H9 (cell line): Measurements from ENCODE around the gene TBC1D4. TPM values are rescaled to one million over a fixed set of nuclear protein-coding genes. Genes with fewer than 3 reads are reported as not detected.
A peak's percentile ranks its signal among the peaks of the same experiment; 100 is the strongest.

Experiments
- DNase-seq: peaks from one replicate; pipeline ENCODE4 v3.0.0-alpha.2; 2017
- H2AFZ ChIP-seq: one replicate; pipeline ENCODE4 v1.6.1; 2013; ENCODE audit warnings: mild to moderate bottlenecking, low read length, control low read depth, moderate library complexity
- H2AK5ac ChIP-seq: 2 replicates; pipeline ENCODE4 v1.6.1; 2013; ENCODE audit warnings: low read length, control low read depth, mixed read lengths; ENCODE audit not compliant: insufficient read length
- H2BK120ac ChIP-seq: one replicate; pipeline ENCODE4 v1.6.1; 2013; ENCODE audit warnings: low read depth, mild to moderate bottlenecking, low read length, control low read depth, inconsistent platforms; ENCODE audit not compliant: poor library complexity, severe bottlenecking
- H2BK12ac ChIP-seq: 2 replicates; pipeline ENCODE4 v1.6.1; 2013; ENCODE audit warnings: low read length, control low read depth, mixed read lengths, low read depth; ENCODE audit not compliant: insufficient read length
- H2BK15ac ChIP-seq: 2 replicates; pipeline ENCODE4 v1.6.1; 2013; ENCODE audit warnings: low read depth, low read length, control low read depth
- H2BK20ac ChIP-seq: one replicate; pipeline ENCODE4 v1.6.1; 2013; ENCODE audit warnings: low read depth, mild to moderate bottlenecking, low read length, control low read depth, inconsistent platforms; ENCODE audit not compliant: poor library complexity, severe bottlenecking
- H2BK5ac ChIP-seq: 2 replicates; pipeline ENCODE4 v1.6.1; 2013; ENCODE audit warnings: low read length, control low read depth, mixed read lengths; ENCODE audit not compliant: insufficient read length
- H3K14ac ChIP-seq: 2 replicates; pipeline ENCODE4 v1.6.1; 2013; ENCODE audit warnings: low read length, control low read depth; ENCODE audit not compliant: insufficient read depth
- H3K18ac ChIP-seq: 2 replicates; pipeline ENCODE4 v1.6.1; 2013; ENCODE audit warnings: low read depth, mild to moderate bottlenecking, mixed read lengths, low read length, control low read depth; ENCODE audit not compliant: insufficient read length
- H3K23ac ChIP-seq: 2 replicates; pipeline ENCODE4 v1.6.1; 2013; ENCODE audit warnings: low read length, control low read depth, mixed read lengths, low read depth; ENCODE audit not compliant: insufficient read length
- H3K23me2 ChIP-seq: 2 replicates; pipeline ENCODE4 v1.6.1; 2013; ENCODE audit warnings: low read depth, mild to moderate bottlenecking, mixed read lengths, low read length, control low read depth; ENCODE audit not compliant: insufficient read length, poor library complexity, severe bottlenecking
- H3K27ac ChIP-seq: 2 replicates; pipeline ENCODE4 v1.5.1; 2013; ENCODE audit warnings: low read length, control low read depth, mixed read lengths, low read depth; ENCODE audit not compliant: insufficient read length
- H3K27me3 ChIP-seq: 2 replicates; pipeline ENCODE4 v1.6.1; 2013; ENCODE audit warnings: low read length, control low read depth, inconsistent platforms; ENCODE audit not compliant: insufficient read depth
- H3K4ac ChIP-seq: 2 replicates; pipeline ENCODE4 v1.6.1; 2013; ENCODE audit warnings: low read depth, mild to moderate bottlenecking, control low read depth, inconsistent platforms, low read length, moderate library complexity
- H3K4me1 ChIP-seq: 2 replicates; pipeline ENCODE4 v1.6.1; 2013; ENCODE audit warnings: low read length, control low read depth, inconsistent platforms; ENCODE audit not compliant: insufficient read depth
- H3K4me2 ChIP-seq: 2 replicates; pipeline ENCODE4 v1.6.1; 2013; ENCODE audit warnings: low read length, control low read depth, mixed read lengths; ENCODE audit not compliant: insufficient read length, insufficient read depth
- H3K56ac ChIP-seq: 2 replicates; pipeline ENCODE4 v1.6.1; 2013; ENCODE audit warnings: low read depth, mild to moderate bottlenecking, mixed read lengths, low read length, control low read depth; ENCODE audit not compliant: insufficient read length
- H3K79me1 ChIP-seq: 2 replicates; pipeline ENCODE4 v1.6.1; 2013; ENCODE audit warnings: low read depth, mild to moderate bottlenecking, moderate library complexity, low read length, control low read depth, inconsistent platforms; ENCODE audit not compliant: insufficient read depth, poor library complexity, severe bottlenecking
- H3K79me2 ChIP-seq: 2 replicates; pipeline ENCODE4 v1.6.1; 2013; ENCODE audit warnings: low read length, control low read depth, inconsistent platforms; ENCODE audit not compliant: insufficient read depth
- H3K9ac ChIP-seq: 2 replicates; pipeline ENCODE4 v1.6.1; 2013; ENCODE audit warnings: low read length, control low read depth, mixed read lengths; ENCODE audit not compliant: insufficient read length; ENCODE audit errors: extremely low read depth
- H3K9me3 ChIP-seq: one replicate; pipeline ENCODE4 v1.6.1; 2013; ENCODE audit warnings: low read depth, low read length, inconsistent platforms; ENCODE audit not compliant: control insufficient read depth
- H3T11ph ChIP-seq: one replicate; pipeline ENCODE4 v1.6.1; 2013; ENCODE audit warnings: mild to moderate bottlenecking, low read length, control low read depth, inconsistent platforms
- H4K20me1 ChIP-seq: one replicate; pipeline ENCODE4 v1.6.1; 2013; ENCODE audit not compliant: control insufficient read depth, insufficient read length, insufficient read depth
- H4K5ac ChIP-seq: 2 replicates; pipeline ENCODE4 v1.6.1; 2013; ENCODE audit warnings: low read depth, mild to moderate bottlenecking, mixed read lengths, low read length, control low read depth; ENCODE audit not compliant: insufficient read length
- H4K8ac ChIP-seq: replicated peaks from 2 replicates; pipeline ENCODE4 v1.6.1; 2013; ENCODE audit warnings: low read length, control low read depth, mixed read lengths, low read depth; ENCODE audit not compliant: insufficient read length
- H4K91ac ChIP-seq: 2 replicates; pipeline ENCODE4 v1.6.1; 2013; ENCODE audit warnings: low read depth, mild to moderate bottlenecking, moderate library complexity, mixed read lengths, low read length, control low read depth; ENCODE audit not compliant: insufficient read length
- H3K27ac Mint-ChIP-seq, 3 experiments: 2 replicates in 2 of 3; 3 replicates in 1 of 3; pipeline ENCODE4 v1.8.0; 2020 to 2021; ENCODE audit warnings: mixed read lengths in 3 of 3, mild to moderate bottlenecking in 1 of 3, moderate library complexity in 1 of 3
- H3K27me3 Mint-ChIP-seq: 2 replicates; pipeline ENCODE4 v1.8.0; 2021; ENCODE audit warnings: low read depth, mild to moderate bottlenecking, moderate library complexity, mixed read lengths
- H3K36me3 Mint-ChIP-seq, 3 experiments: 2 replicates in 2 of 3; 3 replicates in 1 of 3; pipeline ENCODE4 v1.8.0; 2020 to 2021; ENCODE audit warnings: low read depth in 3 of 3, mixed read lengths in 3 of 3; ENCODE audit not compliant: insufficient read depth in 1 of 3
- H3K4me1 Mint-ChIP-seq, 2 experiments: 2 replicates each; pipeline ENCODE4 v1.8.0; 2020; ENCODE audit warnings: mixed read lengths in 2 of 2
- H3K4me3 Mint-ChIP-seq, 2 experiments: 2 replicates in 1 of 2; 3 replicates in 1 of 2; pipeline ENCODE4 v1.8.0; 2020 to 2021; ENCODE audit warnings: mild to moderate bottlenecking in 2 of 2, mixed read lengths in 2 of 2, moderate library complexity in 1 of 2
- H3K9me3 Mint-ChIP-seq, 2 experiments: 2 replicates in 1 of 2; 3 replicates in 1 of 2; pipeline ENCODE4 v1.8.0; 2020; ENCODE audit warnings: mild to moderate bottlenecking in 2 of 2, mixed read lengths in 2 of 2, moderate library complexity in 1 of 2
- WGBS: extraction: QIAGEN DNeasy Blood & Tissue Kit; methylation state at CpG from one replicate; pipeline ENCODE4 v1.1.7; 2013; ENCODE audit warnings: missing lambda C conversion rate, low lambda C conversion rate, mixed read lengths; ENCODE audit not compliant: insufficient read length; ENCODE audit errors: extremely low coverage; 5-methylcytosine and 5-hydroxymethylcytosine counted together
- total RNA-seq: library from RNA; stranded (reverse); gene quantifications from 2 replicates; pipeline ENCODE4 v1.2.1, GENCODE V29; 2021
- TF ChIP-seq, protein P1 (sequence below): fragments of 200-600 bp; sonication (generic); conservative IDR thresholded peaks from 3 replicates; pipeline ENCODE4 v1.8.0; 2021; ENCODE audit warnings: antibody characterized with exemption, mild to moderate bottlenecking

Gene TBC1D4
- total RNA-seq, 1 experiment from 2014 or later, result 10.5 TPM

DNA sequence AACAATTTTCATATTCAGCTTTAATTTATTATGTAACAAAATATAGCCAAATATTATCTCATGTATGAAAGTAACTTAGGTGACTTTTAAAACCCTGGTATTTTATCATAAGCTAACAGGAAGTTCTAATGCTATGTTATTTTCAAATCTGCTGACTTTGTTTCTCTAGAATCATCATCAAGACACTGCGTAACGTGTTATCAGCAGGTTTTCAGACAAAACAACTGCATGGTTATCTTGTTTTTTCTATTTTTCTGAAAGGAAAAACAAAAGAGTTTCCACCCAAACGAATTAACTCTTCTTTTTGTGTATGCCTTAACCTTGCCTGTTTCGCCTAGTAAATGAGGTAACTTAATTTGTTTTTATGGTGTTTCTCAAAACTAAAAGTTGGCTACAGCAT, 156.3 kb downstream of the TBC1D4 start:
- no peak overlapping the region for H4K8ac ChIP-seq
- no peak overlapping the region for H3K14ac ChIP-seq
- H3K4ac ChIP-seq, result no peak overlapping the region
- H3K4me3 Mint-ChIP-seq, result no peak overlapping the region
- H3K9ac ChIP-seq, result no peak overlapping the region
- peak overlapping the region in 2 of 3 experiments; percentile 41 to 43; a peak in 1 of 7 replicates for H3K27ac Mint-ChIP-seq
- H3K18ac ChIP-seq, result no peak overlapping the region
- no CpG with 5 or more reads among the region's 4 CpGs for WGBS
- no peaks in the 10 kb centered on the region for H4K20me1 ChIP-seq
- H3K36me3 Mint-ChIP-seq, result peaks cover 0 to 4% (median 3%) of the 10 kb centered on the region in 3 experiments; a peak in 4 of 7 replicates
- H2AK5ac ChIP-seq, result no peak overlapping the region
- H3K27me3 Mint-ChIP-seq, result no peaks in the 10 kb centered on the region
- H2BK15ac ChIP-seq, result no peak overlapping the region
- H3K79me2 ChIP-seq, result no peaks in the 10 kb centered on the region
- no peak overlapping the region for H2BK20ac ChIP-seq
- H3K9me3 ChIP-seq, result no peaks in the 10 kb centered on the region
- H3K4me2 ChIP-seq, result no peak overlapping the region
- no peak overlapping the region for H3K56ac ChIP-seq
- no peaks in the 10 kb centered on the region for H3K9me3 Mint-ChIP-seq
- no peak overlapping the region for H3K27ac ChIP-seq
- peaks cover 17 to 21% of the 10 kb centered on the region in 2 experiments for H3K4me1 Mint-ChIP-seq
- no peak overlapping the region for H2BK120ac ChIP-seq
- H3K4me1 ChIP-seq, result peaks cover 2% of the 10 kb centered on the region; the same call in 1 of the 2 replicates
- H3K79me1 ChIP-seq, result no peaks in the 10 kb centered on the region
- TF ChIP-seq, protein P1, sequence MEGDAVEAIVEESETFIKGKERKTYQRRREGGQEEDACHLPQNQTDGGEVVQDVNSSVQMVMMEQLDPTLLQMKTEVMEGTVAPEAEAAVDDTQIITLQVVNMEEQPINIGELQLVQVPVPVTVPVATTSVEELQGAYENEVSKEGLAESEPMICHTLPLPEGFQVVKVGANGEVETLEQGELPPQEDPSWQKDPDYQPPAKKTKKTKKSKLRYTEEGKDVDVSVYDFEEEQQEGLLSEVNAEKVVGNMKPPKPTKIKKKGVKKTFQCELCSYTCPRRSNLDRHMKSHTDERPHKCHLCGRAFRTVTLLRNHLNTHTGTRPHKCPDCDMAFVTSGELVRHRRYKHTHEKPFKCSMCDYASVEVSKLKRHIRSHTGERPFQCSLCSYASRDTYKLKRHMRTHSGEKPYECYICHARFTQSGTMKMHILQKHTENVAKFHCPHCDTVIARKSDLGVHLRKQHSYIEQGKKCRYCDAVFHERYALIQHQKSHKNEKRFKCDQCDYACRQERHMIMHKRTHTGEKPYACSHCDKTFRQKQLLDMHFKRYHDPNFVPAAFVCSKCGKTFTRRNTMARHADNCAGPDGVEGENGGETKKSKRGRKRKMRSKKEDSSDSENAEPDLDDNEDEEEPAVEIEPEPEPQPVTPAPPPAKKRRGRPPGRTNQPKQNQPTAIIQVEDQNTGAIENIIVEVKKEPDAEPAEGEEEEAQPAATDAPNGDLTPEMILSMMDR, result no peak
- H3K27me3 ChIP-seq, result no peaks in the 10 kb centered on the region
- no peak overlapping the region for H4K5ac ChIP-seq
- no peak overlapping the region for H2BK5ac ChIP-seq
- H4K91ac ChIP-seq, result no peak overlapping the region
- no peak overlapping the region for H3T11ph ChIP-seq
- H2BK12ac ChIP-seq, result no peak overlapping the region
- DNase-seq, result no peak
- H3K23me2 ChIP-seq, result no peaks in the 10 kb centered on the region
- no peak overlapping the region for H3K23ac ChIP-seq
- no peak overlapping the region for H2AFZ ChIP-seq
